Jurkat, Clone E6-1 (cell line): ENCODE measurements around the gene MTA3.

Experiments
- DNase-seq: peaks from one replicate; pipeline ENCODE4 v3.0.0-alpha.2; 2011; ENCODE audit warnings: low read depth, low spot score
- H3K4me3 ChIP-seq: 2 replicates; pipeline ENCODE4 v1.5.1; 2011; ENCODE audit warnings: mild to moderate bottlenecking, low read length, control low read depth, moderate library complexity

The MTA3 gene

GRCh38 chr2:42792087-42792582 lies 223.7 kb downstream of the MTA3 start:
- no peak for DNase-seq
- no peak overlapping the region for H3K4me3 ChIP-seq

DNA sequence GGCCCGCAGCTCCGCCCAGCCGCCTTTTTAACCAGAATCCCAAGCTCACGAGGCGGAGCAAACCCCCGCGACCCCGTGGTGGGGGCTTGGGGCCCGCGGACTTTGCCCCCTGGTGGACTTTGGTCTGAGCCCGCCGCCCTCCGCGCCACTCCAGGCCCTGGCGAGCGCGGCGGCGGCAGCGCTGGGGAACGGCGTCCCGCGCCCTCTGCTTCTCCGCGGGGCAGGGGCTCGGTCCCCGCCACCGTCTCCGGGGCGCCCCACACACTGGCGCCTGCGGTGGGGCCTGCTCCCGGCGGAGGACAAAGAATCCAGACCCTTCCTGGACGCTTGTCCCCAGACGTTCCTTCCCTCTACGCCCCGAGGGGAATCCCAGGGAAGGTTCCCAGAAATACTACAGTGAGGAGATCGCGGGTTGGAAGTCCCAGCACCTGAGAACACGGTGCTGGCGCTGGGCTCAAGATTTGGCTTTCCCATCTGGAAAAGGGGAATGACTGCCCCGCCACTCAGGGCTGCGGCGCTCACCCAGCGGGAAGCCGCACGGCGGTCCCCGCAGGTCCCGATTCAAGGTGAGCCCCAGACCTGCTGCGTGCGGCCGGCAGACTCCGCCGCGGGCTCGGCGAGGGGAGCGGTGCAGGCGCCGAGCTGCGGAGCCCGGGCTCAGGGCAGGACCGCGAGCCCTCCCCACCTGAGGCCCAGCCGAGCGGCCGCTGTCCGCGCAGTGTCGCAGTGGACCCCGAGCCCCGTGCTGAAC lies 224.3 kb downstream of the MTA3 start, which contains the start of gene HAAO:
HAAO (minus strand) TSS at position 1 of the 751 bp plus-strand sequence. CDS start 47 bp downstream, outside the sequence.
- no peak for DNase-seq

DNA sequence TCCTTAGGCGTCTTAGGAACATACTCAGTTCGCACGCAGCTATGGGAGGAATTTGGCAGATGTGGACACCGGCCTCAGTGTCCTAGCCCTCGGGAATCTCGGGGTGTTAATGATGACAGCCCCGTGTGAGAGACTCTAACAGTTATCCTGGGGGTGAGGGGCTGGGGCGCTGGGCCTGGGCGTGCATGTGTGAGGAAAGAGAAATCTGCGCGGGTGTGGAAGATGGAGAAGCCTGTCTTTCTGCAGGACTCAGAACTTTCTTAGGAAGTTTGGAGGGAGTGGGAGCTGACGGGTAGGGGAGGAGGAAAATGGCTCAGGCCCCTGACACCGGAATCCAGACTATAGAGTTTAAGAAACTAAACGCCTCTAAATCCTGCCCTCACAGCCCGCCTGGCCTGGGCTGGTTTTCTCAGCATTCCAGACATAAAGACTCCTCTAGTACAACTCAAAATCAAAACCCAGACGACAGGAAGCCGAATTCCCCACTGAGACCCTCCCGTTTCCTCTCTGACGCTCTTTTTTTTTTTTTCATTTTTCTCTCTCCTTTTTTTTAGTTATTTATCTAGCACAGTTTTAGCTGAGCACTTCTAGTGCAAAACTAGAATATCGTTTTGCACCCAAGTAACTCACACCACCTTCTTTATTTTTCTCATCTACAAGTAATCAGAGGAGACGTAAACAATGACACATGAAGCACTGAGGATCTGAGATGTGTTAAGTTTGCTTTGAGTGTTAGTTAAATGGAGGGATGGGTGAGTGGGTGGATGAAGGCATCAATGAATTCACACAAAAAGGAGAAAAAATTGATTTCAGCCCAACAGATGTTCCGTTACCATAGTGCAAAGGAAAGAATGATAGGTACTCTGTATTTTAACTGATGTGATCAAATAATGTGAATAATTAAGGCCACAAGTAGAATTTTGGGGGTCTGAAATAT lies 225.2 kb downstream of the MTA3 start:
- no peak for DNase-seq
- H3K4me3 ChIP-seq: no peak overlapping the region

More for the DNA sequence above, 224.3 kb downstream of the MTA3 start, which contains the start of gene HAAO:
- H3K4me3 ChIP-seq: no peak within 1 kb of the TSS

DNA sequence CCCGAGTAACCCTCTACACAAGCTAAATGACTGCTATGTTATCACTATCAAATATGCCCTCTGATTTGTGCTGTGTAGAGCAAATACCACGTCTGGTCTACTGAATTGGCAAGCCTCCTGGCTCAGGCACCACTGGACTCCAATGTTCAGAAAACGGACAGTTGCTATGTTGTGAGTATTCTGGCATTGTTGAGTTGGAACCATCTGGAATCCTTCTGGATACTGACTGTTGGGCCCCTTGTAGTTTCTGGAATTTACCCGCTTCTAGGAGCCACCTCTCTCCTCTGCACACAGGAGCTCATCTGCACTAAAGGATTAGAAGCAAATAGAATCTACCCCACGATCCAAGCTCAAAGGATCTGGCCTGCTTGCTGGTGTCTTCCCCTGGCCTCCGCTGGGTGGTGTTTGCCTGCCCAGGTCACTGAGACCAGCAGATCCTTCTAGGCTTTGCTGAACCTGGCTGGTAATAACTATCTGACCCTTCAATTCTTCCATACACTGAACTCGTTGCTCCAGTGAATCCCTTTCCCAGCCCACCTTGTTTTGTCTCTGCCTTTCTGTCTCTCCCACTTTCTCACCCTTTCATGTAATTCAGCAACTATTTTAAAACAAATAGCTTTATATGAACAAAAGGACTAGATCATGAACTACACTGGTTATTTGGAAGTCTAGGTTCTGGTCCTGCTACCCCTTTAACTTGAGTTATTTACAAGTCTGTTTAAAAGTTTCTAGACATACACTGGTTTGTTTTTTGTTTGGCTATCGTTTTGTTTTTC lies 226.0 kb downstream of the MTA3 start:
- H3K4me3 ChIP-seq: no peak overlapping the region
- no peak for DNase-seq

GRCh38 chr2:42795275-42795674 lies 226.8 kb downstream of the MTA3 start:
- no peak for DNase-seq
- H3K4me3 ChIP-seq: no peak overlapping the region

DNA sequence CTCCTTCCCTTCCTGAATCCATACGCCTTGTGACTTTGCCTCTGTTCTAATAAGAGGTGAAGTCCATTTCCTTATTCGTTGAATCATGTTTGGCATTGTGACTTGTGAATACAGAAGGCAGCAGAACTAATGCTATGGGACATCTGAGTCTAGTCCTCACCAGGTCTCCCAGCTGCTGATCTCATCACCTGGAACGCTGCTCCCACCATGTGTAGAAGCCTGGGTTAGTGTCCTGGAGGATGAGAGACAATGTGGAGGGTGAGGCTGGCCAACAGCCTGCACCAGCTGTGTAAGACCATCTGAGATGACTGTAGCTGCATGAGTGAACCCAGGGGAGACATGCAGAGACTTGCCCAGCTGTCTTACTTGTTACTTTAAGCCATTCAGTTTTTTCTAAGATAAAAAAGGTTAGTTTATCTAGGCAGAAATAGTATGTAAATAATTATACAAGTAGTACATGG lies 227.4 kb downstream of the MTA3 start:
- no peak overlapping the region for H3K4me3 ChIP-seq
- DNase-seq: no peak

- H3K4me3 ChIP-seq: no peak overlapping the region
- no peak for DNase-seq
Measured at GRCh38 chr2:42796427-42797248, 228.2 kb downstream of the MTA3 start.

DNA sequence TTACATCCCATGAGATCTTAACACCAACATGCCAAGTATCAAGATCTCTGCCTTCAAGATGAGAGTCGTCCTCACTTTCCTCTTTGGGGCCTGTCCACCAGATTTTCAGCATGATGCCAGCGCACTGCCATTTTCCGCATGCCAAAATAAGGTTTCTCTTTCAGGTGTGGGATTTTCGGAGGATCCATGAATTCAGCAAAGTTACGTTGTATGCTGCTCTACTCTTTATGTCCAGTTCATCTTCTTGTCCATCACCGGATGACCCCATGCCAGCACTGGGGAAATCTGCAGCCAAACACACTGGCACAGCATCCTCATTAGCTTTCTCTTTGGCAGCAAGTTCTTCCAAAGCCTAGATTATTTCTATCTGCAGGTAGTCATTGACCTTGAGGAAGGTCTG lies 228.8 kb downstream of the MTA3 start:
- no peak for DNase-seq
- H3K4me3 ChIP-seq: no peak overlapping the region

GRCh38 chr2:42799881-42800280 lies 231.4 kb downstream of the MTA3 start:
- no peak for DNase-seq

DNA sequence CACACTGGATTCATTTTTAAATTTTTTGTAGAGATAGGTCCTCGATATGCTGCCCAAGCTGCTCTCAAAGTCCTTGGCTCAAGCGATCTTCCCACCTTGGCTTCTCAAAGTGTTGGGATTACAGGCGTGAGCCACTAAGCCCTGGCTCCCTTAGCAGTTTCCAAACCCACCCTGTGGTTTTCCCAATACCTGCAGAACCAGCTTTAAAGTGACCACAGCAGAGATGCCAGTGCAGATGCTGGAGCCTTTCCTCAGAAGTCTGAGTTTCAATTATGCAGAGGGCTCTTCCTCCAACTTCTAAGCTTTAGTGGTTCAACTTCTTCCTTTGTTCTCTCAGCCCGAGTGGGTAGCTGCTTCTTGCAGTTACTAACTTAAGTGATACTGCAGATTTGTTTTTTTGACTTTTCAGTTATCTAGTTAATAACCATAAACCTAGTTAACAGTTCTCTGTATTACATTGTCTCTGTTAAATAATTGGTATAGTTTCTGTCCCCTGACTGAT lies 232.1 kb downstream of the MTA3 start:
- peak; percentile 44 for DNase-seq
- no peak overlapping the region for H3K4me3 ChIP-seq

More at GRCh38 chr2:42799881-42800280, 231.4 kb downstream of the MTA3 start:
- H3K4me3 ChIP-seq: no peak overlapping the region

- no peak for DNase-seq
- no peak overlapping the region for H3K4me3 ChIP-seq
Measured at GRCh38 chr2:42800981-42801380, 232.5 kb downstream of the MTA3 start.

DNA sequence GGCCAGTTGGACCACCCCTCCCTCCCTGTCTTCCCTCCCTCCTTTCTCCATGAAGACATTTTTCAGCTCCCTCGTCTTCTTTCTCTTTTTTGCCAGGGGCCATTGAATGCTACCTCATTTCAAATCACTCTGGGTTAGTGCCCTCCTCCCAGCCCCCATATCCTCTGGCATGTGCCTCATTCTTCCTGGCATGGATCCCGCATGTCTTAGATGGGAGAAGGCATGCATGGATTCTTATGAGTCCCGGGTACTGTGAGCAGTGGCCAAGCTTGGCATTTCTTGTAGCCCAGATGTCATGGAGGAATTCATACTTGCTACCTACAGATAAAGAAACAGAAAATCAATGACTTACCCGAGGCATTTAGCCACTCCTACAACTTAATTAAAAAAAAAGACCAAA lies 232.9 kb downstream of the MTA3 start:
- H3K4me3 ChIP-seq: no peak overlapping the region
- no peak for DNase-seq

DNA sequence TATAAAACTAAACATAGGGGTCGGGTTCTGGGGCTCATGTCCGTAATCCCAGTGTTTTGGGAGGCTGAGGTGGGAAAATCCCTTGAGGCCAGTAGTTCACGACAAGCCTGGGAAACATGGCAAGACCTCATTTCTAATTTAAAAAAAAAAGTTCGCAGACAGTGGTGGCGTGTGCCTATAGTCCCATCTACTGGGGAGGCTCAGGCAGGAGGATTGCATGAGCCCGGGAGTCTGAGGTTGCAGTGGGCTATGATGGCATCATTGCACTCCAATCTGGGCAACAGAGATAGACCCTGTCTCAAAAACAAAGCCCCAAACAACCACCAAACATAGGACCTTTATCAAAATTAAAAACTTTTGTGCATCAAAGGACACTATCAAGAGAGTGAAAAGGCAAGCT lies 233.7 kb downstream of the MTA3 start:
- no peak for DNase-seq

GRCh38 chr2:42804338-42804737 lies 235.9 kb downstream of the MTA3 start:
- no peak overlapping the region for H3K4me3 ChIP-seq
- no peak for DNase-seq

More for the DNA sequence above, 233.7 kb downstream of the MTA3 start:
- H3K4me3 ChIP-seq: no peak overlapping the region

- no peak overlapping the region for H3K4me3 ChIP-seq
- no peak for DNase-seq
Measured at GRCh38 chr2:42804891-42805290, 236.5 kb downstream of the MTA3 start.
